Measurements from ENCODE around the gene GAD2.
A peak's percentile ranks its signal among the peaks of the same experiment; 100 is the strongest.

Gene GAD2

DNA sequence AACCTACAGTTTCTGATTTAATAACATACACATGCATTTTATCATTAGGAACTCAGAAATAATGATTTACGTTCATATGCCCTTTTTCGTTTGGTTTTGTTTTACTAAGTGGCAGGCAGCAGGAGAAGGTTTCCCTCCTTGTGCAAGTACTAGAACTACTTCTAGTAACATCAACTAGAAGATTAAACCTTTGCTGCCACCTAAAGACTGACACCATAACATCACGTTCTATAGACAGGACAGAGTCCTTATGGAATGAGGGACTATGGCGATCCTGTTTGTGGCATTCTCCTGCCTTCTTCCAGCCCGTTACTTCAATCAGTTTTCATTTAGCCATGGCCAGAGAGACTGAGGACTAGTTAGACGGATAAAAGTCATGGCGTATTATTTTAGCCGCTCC lies 53.2 kb downstream of the GAD2 start:
- Histone ChIP-seq H3K4me2 (ENCODE audit: low read length) (no peak overlapping the region), H4K20me1 (ENCODE audit: control insufficient read depth, insufficient read depth, low read depth, low read length) (no peaks in the 10 kb centered on the region), H3K4me3 (ENCODE audit: low read length) (no peak overlapping the region), H3K9me3 (ENCODE audit: control insufficient read depth, insufficient read depth, low read length) (no peaks in the 10 kb centered on the region), H3K27me3 (ENCODE audit: control insufficient read depth, low read length) (no peaks in the 10 kb centered on the region), H3K9me2 (replicated peaks; ENCODE audit: control insufficient read depth, low read length) (no peaks in the 10 kb centered on the region), H3K4me1 (ENCODE audit: control insufficient read depth, low read length) (0 out of 2 replicates have a peak, but pooled peaks cover 5% of the 10 kb centered on the region), H3K27ac (ENCODE audit: low read depth, low read length) (no peak overlapping the region), H3F3A (ENCODE audit: control insufficient read depth, insufficient read depth) (no peaks in the 10 kb centered on the region), H3K36me3 (ENCODE audit: control insufficient read depth, low read length) (no peaks in the 10 kb centered on the region), H3K79me2 (ENCODE audit: control insufficient read depth, low read length) (no peaks in the 10 kb centered on the region)
- TF ChIP-seq, protein P1, sequence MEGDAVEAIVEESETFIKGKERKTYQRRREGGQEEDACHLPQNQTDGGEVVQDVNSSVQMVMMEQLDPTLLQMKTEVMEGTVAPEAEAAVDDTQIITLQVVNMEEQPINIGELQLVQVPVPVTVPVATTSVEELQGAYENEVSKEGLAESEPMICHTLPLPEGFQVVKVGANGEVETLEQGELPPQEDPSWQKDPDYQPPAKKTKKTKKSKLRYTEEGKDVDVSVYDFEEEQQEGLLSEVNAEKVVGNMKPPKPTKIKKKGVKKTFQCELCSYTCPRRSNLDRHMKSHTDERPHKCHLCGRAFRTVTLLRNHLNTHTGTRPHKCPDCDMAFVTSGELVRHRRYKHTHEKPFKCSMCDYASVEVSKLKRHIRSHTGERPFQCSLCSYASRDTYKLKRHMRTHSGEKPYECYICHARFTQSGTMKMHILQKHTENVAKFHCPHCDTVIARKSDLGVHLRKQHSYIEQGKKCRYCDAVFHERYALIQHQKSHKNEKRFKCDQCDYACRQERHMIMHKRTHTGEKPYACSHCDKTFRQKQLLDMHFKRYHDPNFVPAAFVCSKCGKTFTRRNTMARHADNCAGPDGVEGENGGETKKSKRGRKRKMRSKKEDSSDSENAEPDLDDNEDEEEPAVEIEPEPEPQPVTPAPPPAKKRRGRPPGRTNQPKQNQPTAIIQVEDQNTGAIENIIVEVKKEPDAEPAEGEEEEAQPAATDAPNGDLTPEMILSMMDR (IDR thresholded peaks at IDR 0.05; ENCODE audit: low read depth, low read length, poor library complexity, severe bottlenecking) = peak; percentile 41
- TF ChIP-seq EZH2phosphoT487 (IDR thresholded peaks at IDR 0.05; ENCODE audit: borderline replicate concordance, low read length) = no peak

DNA sequence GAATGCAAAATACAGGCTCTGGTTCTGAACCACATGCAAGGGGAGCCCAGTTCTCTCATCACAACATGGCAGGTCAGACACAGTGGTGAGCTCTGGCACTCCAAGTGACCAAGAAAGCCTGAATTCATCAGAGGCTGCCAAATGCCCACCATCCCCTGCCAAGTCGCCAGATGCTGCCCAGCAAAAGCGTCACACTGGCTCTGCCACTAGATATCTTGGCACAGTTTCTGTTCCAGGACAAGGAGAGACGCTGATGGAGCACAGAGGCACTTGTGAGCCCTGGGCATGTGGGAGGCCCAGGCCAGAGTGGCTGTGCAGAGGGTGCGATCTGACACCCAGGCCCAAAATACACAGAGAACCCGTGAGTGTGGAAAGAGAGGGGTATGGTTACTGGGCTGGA lies 57.8 kb downstream of the GAD2 start:
- no peaks in the 10 kb centered on the region for H3K79me2 ChIP-seq (ENCODE audit: control insufficient read depth, low read length)
- no peaks in the 10 kb centered on the region for H4K20me1 ChIP-seq (ENCODE audit: control insufficient read depth, insufficient read depth, low read depth, low read length)
- no peak overlapping the region for H3K4me3 ChIP-seq (ENCODE audit: low read length)
- no peak overlapping the region for H3K27ac ChIP-seq (ENCODE audit: low read depth, low read length)
- H3K4me2 ChIP-seq (ENCODE audit: low read length) = no peak overlapping the region
- no peaks in the 10 kb centered on the region for H3K9me3 ChIP-seq (ENCODE audit: control insufficient read depth, insufficient read depth, low read length)
- no peaks in the 10 kb centered on the region for H3K9me2 ChIP-seq (replicated peaks; ENCODE audit: control insufficient read depth, low read length)
- 0 out of 2 replicates have a peak, but pooled peaks cover 5% of the 10 kb centered on the region for H3K4me1 ChIP-seq (ENCODE audit: control insufficient read depth, low read length)
- no peaks in the 10 kb centered on the region for H3K36me3 ChIP-seq (ENCODE audit: control insufficient read depth, low read length)
- no peaks in the 10 kb centered on the region for H3K27me3 ChIP-seq (ENCODE audit: control insufficient read depth, low read length)
- no peak for TF ChIP-seq EZH2phosphoT487 (IDR thresholded peaks at IDR 0.05; ENCODE audit: borderline replicate concordance, low read length)
- TF ChIP-seq, protein P1 (IDR thresholded peaks at IDR 0.05; ENCODE audit: low read depth, low read length, poor library complexity, severe bottlenecking) = no peak
- H3F3A ChIP-seq (ENCODE audit: control insufficient read depth, insufficient read depth) = no peaks in the 10 kb centered on the region

GRCh38 chr10:26278295-26278694 lies 61.7 kb downstream of the GAD2 start:
- H3K79me2 ChIP-seq (ENCODE audit: control insufficient read depth, low read length) = no peaks in the 10 kb centered on the region
- TF ChIP-seq EZH2phosphoT487 (IDR thresholded peaks at IDR 0.05; ENCODE audit: borderline replicate concordance, low read length) = no peak
- TF ChIP-seq, protein P1 (IDR thresholded peaks at IDR 0.05; ENCODE audit: low read depth, low read length, poor library complexity, severe bottlenecking) = no peak
- H3K4me2 ChIP-seq (ENCODE audit: low read length) = no peak overlapping the region
- H3F3A ChIP-seq (ENCODE audit: control insufficient read depth, insufficient read depth) = no peaks in the 10 kb centered on the region
- H3K9me3 ChIP-seq (ENCODE audit: control insufficient read depth, insufficient read depth, low read length) = no peaks in the 10 kb centered on the region
- no peak overlapping the region for H3K4me3 ChIP-seq (ENCODE audit: low read length)
- no peak overlapping the region for H3K27ac ChIP-seq (ENCODE audit: low read depth, low read length)
- H3K36me3 ChIP-seq (ENCODE audit: control insufficient read depth, low read length) = no peaks in the 10 kb centered on the region
- H3K4me1 ChIP-seq (ENCODE audit: control insufficient read depth, low read length) = no peaks in the 10 kb centered on the region
- H3K27me3 ChIP-seq (ENCODE audit: control insufficient read depth, low read length) = no peaks in the 10 kb centered on the region
- H4K20me1 ChIP-seq (ENCODE audit: control insufficient read depth, insufficient read depth, low read depth, low read length) = no peaks in the 10 kb centered on the region
- H3K9me2 ChIP-seq (replicated peaks; ENCODE audit: control insufficient read depth, low read length) = no peaks in the 10 kb centered on the region

Data from DOHH2 (cell line).